Hematopoietic multipotent progenitor cell treated with erythropoietin and hydrocortisone succinate and interleukin-3 and kit ligand, for 6 days (in vitro differentiated cells): ENCODE measurements around the gene DHX9.
A peak's percentile ranks its signal among the peaks of the same experiment; 100 is the strongest.

Experiments
- DNase-seq: peaks from one replicate; pipeline ENCODE4 v3.0.0-alpha.2; 2015

The DHX9 gene

GRCh38 chr1:182839209-182840066 lies at the start of gene DHX9:
TSS of gene DHX9 (plus strand) at chr1:182839347. CDS start at chr1:182842567, 3,220 bp downstream.
- peak; percentile 97 for DNase-seq

GRCh38 chr1:182791281-182792179 lies 47.6 kb upstream of the DHX9 start:
- DNase-seq = peak; percentile 96

GRCh38 chr1:182794091-182794490 lies 45.1 kb upstream of the DHX9 start:
- DNase-seq = no peak

- peak; percentile 40 for DNase-seq
Measured at GRCh38 chr1:182794676-182795201, 44.4 kb upstream of the DHX9 start.

- peak; percentile 90 for DNase-seq
Measured at GRCh38 chr1:182795563-182796228, 43.5 kb upstream of the DHX9 start.

GRCh38 chr1:182802006-182802803 lies 36.9 kb upstream of the DHX9 start:
- DNase-seq = no peak

GRCh38 chr1:182803846-182804245 lies 35.3 kb upstream of the DHX9 start:
- DNase-seq = no peak

- DNase-seq = no peak
Measured at GRCh38 chr1:182806015-182806678, 33.0 kb upstream of the DHX9 start.

GRCh38 chr1:182807907-182808306 lies 31.2 kb upstream of the DHX9 start:
- no peak for DNase-seq

- DNase-seq = no peak
Measured at GRCh38 chr1:182809414-182809957, 29.7 kb upstream of the DHX9 start.

- no peak for DNase-seq
Measured at GRCh38 chr1:182811975-182812722, 27.0 kb upstream of the DHX9 start.

- no peak for DNase-seq
Measured at GRCh38 chr1:182816863-182817262, 22.3 kb upstream of the DHX9 start.

- DNase-seq = no peak
Measured at GRCh38 chr1:182817802-182818201, 21.3 kb upstream of the DHX9 start.

- no peak for DNase-seq
Measured at GRCh38 chr1:182823220-182823619, 15.9 kb upstream of the DHX9 start.

- DNase-seq = no peak
Measured at GRCh38 chr1:182826892-182827291, 12.3 kb upstream of the DHX9 start.

GRCh38 chr1:182829285-182829932 lies 9.7 kb upstream of the DHX9 start:
- no peak for DNase-seq

GRCh38 chr1:182833271-182833670 lies 5.9 kb upstream of the DHX9 start:
- DNase-seq = no peak

- DNase-seq = no peak
Measured at GRCh38 chr1:182834326-182834725, 4.8 kb upstream of the DHX9 start.

- DNase-seq = no peak
Measured at GRCh38 chr1:182835806-182836205, 3.3 kb upstream of the DHX9 start.
